ENCODE measurements around the gene MCM3AP.

The MCM3AP gene

DNA sequence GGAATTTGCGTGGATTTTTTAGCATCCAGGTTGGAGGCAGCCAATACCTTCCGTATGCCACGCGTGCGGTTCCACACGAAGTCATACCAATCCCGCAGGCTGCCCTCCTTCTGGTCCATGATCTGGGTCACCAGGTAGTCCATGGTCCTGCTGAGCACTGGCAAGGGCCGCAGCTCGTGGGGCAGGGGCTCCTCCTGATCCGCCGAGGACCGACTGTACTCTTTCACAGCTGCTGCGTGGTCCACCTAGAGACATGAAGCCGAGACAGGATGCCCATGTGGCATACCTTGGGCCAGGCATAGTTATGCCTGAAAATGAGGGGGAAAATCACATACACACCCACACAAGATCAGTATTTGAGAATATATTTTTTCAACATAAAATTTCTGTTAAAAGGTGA lies 12.1 kb downstream of the MCM3AP start:
- no peaks in the 10 kb centered on the region for H3K27me3 Mint-ChIP-seq
- H3K27ac Mint-ChIP-seq, result no peak overlapping the region
- H3K9me3 Mint-ChIP-seq, result no peaks in the 10 kb centered on the region
- intact Hi-C loops (cut with micrococcal nuclease), result no loop called here
- H3K4me3 Mint-ChIP-seq, result no peak overlapping the region
- H3K4me1 Mint-ChIP-seq (ENCODE audit: low read depth), result no peaks in the 10 kb centered on the region
- H3K36me3 Mint-ChIP-seq (ENCODE audit: low read depth), result peaks cover 99% of the 10 kb centered on the region

DNA sequence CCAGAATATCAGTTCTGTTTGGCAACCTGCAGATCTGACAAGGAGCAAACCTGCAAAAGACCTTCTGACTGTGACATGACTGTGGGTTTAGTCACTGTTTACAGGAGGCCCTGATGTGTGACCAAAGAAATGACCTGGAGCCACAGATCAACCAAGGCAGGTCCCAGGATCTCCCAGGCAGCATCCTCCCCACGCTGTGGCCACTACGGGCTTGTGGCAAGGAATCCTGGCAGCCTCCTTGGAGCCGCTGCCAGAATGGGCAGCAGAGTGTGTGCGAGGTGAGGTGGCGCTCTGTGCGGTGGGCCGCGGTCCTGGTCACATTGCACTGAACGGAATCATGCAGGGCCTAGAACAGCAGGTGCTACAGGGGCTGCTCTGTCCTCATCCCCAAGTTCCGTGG lies 15.9 kb downstream of the MCM3AP start:
- intact Hi-C loops (cut with micrococcal nuclease), result no loop called here
- Mint-ChIP-seq H3K27ac (no peak overlapping the region), H3K36me3 (ENCODE audit: low read depth) (peaks cover 99% of the 10 kb centered on the region), H3K9me3 (no peaks in the 10 kb centered on the region), H3K27me3 (no peaks in the 10 kb centered on the region), H3K4me1 (ENCODE audit: low read depth) (no peaks in the 10 kb centered on the region), H3K4me3 (no peak overlapping the region)

DNA sequence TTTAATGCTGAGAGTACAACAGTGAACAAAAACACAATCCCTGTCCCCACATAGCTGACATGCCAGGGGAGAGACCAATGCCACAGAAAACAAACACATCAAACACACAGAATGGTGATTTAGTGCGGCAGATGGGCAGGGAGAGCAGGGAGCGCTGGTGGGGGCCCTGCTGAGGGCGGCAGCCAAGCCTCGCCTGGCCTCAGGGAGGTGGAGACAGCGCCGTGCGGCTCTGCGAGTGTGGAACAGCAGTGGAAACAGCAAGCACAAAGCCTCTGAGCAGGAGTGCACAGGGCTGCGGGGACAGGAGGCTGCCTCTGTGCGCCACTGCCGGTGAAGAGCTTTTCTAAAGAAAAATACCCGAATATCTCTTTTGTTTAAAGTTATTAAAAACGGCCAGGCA lies 17.0 kb downstream of the MCM3AP start:
- H3K4me1 Mint-ChIP-seq (ENCODE audit: low read depth), result no peaks in the 10 kb centered on the region
- no peaks in the 10 kb centered on the region for H3K27me3 Mint-ChIP-seq
- intact Hi-C loops (cut with micrococcal nuclease), result no loop called here
- no peak overlapping the region for H3K27ac Mint-ChIP-seq
- no peak overlapping the region for H3K4me3 Mint-ChIP-seq
- H3K36me3 Mint-ChIP-seq (ENCODE audit: low read depth), result peaks cover 99% of the 10 kb centered on the region
- no peaks in the 10 kb centered on the region for H3K9me3 Mint-ChIP-seq

DNA sequence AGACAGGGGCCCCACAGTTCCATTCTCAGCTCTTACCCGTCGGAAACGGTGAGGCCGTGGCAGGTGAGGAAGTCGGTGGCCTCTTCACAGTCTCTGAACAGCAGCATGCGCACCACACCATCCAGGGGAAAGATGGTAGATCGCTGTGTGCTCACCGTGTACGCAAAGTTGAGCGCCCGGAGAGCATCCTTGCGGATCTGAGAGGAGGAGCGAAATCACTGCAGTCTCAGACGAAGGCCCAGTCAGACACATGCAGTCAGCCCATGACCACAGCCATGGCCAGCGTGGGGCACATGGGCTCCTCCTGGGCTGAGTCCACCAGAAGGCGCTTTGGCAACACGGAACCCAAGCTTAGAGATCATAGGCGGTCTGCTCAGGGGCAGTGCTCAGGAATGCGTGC lies 18.5 kb downstream of the MCM3AP start:
- no peak overlapping the region for H3K27ac Mint-ChIP-seq
- intact Hi-C loops (cut with micrococcal nuclease), result no loop called here

DNA sequence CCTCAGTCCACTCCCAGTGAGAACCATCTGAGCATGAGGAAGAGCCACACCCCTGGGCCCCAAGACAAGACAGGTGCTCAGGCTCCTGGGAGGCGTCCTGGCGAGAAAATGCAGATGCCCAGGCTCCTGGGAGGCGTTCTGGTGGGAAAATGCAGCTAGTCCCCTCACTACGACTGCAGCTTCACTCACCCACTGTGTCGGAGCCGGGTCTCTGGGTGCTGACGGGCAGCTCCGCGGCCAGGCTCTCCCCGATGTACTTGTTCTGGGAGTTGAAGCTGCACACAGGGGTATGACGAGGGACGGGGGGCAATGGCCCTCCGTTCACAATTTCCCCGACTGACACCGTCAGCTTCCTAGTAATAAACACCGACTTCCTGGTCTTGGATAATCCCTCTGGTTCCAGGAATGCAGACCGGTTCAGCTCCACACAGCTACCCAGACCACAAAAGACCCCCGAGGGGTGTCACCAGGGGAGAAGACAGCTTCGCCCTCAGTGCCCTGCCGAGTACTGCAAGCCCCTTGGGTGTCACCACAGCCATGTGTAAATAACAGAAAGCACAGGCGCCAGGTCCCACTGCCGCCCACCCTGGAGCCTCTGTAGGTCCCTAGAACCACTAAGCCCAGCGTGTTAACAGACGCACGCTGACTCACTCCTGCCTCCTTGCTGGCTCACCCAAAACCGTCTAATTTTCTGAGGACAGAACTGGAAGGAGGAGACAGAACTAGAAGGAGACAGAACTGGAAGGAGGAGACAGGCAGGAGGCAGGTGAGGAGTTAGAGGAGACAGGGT lies 19.5 kb downstream of the MCM3AP start:
- Mint-ChIP-seq H3K4me1 (ENCODE audit: low read depth) (no peaks in the 10 kb centered on the region), H3K9me3 (no peaks in the 10 kb centered on the region), H3K36me3 (ENCODE audit: low read depth) (peaks cover 99% of the 10 kb centered on the region), H3K27me3 (no peaks in the 10 kb centered on the region), H3K27ac (no peak overlapping the region), H3K4me3 (no peak overlapping the region)
- intact Hi-C loops (cut with micrococcal nuclease), result no loop called here

More for the DNA sequence above, 18.5 kb downstream of the MCM3AP start:
- H3K4me3 Mint-ChIP-seq, result no peak overlapping the region
- H3K27me3 Mint-ChIP-seq, result no peaks in the 10 kb centered on the region
- H3K36me3 Mint-ChIP-seq (ENCODE audit: low read depth), result peaks cover 99% of the 10 kb centered on the region
- no peaks in the 10 kb centered on the region for H3K9me3 Mint-ChIP-seq
- H3K4me1 Mint-ChIP-seq (ENCODE audit: low read depth), result no peaks in the 10 kb centered on the region

DNA sequence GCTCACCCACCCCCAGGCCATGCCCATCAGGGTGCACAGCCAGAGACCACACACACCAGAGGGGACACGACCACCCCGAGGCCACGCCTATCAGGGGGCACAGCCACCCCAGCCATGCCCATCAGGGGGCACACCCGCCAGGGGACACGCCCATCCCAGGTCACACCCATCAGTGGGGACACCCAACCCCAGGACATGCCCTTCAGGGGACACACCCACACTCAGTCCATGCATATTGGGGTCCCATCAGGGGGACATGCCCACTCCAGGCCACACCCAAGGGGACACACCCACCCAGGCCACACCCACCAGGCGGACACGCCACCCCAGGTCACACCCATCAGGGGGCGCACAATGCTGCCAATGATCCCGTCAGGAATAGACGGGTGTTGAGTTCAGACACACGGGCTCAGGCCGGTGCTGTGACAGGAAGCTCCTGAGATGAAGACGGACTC lies 20.7 kb downstream of the MCM3AP start:
- H3K27me3 Mint-ChIP-seq, result no peaks in the 10 kb centered on the region
- no peaks in the 10 kb centered on the region for H3K9me3 Mint-ChIP-seq
- H3K4me3 Mint-ChIP-seq, result no peak overlapping the region
- H3K4me1 Mint-ChIP-seq (ENCODE audit: low read depth), result no peaks in the 10 kb centered on the region
- intact Hi-C loops (cut with micrococcal nuclease), result no loop called here
- H3K27ac Mint-ChIP-seq, result no peak overlapping the region
- H3K36me3 Mint-ChIP-seq (ENCODE audit: low read depth), result peaks cover 99% of the 10 kb centered on the region

DNA sequence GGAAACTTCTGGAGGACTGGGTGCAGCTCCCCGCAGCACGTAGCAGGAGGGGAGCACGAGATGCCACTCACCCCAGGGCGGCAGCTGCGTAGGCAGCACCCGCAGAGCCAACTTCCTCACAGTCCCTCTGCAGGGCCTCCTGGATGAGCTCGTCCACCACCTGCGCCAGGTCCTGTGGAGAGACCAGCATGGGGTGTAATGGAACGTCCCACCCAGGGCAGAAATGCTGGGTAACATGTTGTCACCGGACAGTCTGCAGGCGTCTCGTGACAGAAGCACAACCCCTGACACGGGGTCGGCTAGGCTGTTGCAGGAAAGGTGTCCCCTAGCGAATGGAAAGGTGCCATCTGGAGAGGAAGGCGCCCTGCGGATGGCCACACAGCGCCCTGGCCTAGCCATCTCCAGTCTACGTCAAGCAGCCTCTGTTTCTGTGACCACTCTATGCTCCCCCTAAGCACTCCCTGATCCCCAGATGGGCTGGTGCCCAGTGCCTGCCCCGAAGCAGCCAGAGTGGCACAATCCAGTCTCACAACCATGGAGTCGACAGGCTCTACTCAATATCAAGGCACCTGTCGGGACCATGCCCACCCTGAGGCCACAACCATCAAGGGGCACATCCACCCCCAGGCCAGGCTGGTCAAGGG lies 21.2 kb downstream of the MCM3AP start:
- Mint-ChIP-seq H3K36me3 (ENCODE audit: low read depth) (peaks cover 99% of the 10 kb centered on the region), H3K27ac (no peak overlapping the region), H3K9me3 (no peaks in the 10 kb centered on the region), H3K4me1 (ENCODE audit: low read depth) (no peaks in the 10 kb centered on the region), H3K4me3 (no peak overlapping the region), H3K27me3 (no peaks in the 10 kb centered on the region)
- intact Hi-C loops (cut with micrococcal nuclease), result no loop called here

DNA sequence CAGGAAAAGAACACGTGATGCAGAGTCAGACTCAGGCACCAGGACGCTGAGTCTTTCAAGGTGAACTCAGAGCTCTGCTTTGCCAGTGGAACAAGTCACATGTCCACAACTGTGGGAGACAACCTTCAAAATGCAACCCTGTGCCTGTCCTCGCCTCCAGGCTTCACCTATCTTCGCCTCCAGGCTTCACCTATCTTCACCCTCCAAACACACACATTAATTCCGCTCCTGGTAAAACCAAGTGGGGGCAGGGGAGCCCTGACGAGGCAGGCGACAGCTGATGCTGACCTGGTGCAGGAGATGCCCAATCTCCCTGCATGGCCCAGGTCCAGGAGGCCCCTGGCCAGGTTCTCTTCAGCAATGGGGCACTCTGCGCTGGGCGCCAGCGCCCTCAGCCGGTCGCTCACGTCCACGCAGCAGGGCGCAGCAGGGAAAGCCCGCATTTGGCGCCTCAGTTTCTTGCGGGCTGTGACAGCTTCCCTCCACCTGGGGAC lies 28.9 kb downstream of the MCM3AP start:
- Mint-ChIP-seq H3K4me1 (ENCODE audit: low read depth) (peaks cover 10% of the 10 kb centered on the region), H3K36me3 (ENCODE audit: low read depth) (peaks cover 100% of the 10 kb centered on the region), H3K4me3 (no peak overlapping the region), H3K27me3 (no peaks in the 10 kb centered on the region), H3K9me3 (no peaks in the 10 kb centered on the region), H3K27ac (no peak overlapping the region)
- intact Hi-C loops (cut with micrococcal nuclease), result no loop called here

DNA sequence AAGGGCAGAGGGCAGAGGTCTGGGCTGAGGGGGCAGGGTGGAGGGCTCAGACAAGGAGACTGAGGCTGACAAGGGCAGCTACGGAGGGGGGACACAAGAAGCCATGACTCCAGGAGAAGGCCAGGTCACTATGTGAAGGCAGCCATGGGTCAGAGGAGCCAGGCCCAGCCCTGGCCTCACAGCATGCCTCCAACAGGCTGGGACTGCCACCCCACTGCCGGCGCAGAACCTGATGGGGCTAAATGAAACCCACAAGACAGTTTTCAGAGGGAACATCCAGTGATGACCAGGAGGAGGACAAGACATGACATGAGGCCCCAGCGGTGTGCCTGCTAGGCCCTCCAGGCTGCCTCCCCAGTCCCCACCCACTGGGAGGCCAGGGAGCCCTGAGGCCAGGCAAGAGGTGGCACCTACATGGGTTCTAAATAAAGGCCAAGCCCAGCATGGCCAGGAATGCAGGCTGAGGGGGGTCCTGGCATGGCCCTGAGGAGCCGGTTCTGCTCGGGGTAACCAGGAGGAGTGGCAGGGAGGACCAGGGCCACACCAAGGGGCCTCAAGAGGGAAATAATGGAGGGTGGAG lies 29.6 kb downstream of the MCM3AP start:
- peaks cover 100% of the 10 kb centered on the region for H3K36me3 Mint-ChIP-seq (ENCODE audit: low read depth)
- H3K4me1 Mint-ChIP-seq (ENCODE audit: low read depth), result peaks cover 10% of the 10 kb centered on the region
- intact Hi-C loops (cut with micrococcal nuclease), result no loop called here
- H3K27ac Mint-ChIP-seq, result no peak overlapping the region
- no peaks in the 10 kb centered on the region for H3K9me3 Mint-ChIP-seq
- no peak overlapping the region for H3K4me3 Mint-ChIP-seq
- no peaks in the 10 kb centered on the region for H3K27me3 Mint-ChIP-seq

DNA sequence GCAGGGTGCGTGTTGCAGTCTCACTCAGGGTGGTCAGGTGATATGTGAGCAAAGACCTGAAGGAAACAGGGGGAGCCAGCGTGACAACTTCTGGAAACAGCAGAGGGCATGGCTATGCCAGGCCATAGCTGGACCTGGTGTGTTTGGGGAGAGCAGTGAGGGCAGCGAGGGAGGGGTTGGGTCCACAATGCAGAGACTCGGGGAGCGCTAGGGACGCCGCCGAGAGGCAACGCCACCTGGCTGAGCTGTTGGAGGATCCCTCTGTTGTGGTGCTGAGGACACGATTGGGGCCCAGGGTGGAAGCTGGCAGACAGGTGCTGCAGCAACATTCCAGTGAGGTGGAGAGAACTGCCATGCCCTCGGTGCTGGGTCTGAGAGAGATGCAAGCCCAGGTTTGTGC lies 30.2 kb downstream of the MCM3AP start:
- Mint-ChIP-seq H3K27ac (peak overlapping the region; percentile 11), H3K27me3 (no peaks in the 10 kb centered on the region), H3K4me3 (no peak overlapping the region), H3K9me3 (no peaks in the 10 kb centered on the region), H3K4me1 (ENCODE audit: low read depth) (peaks cover 10% of the 10 kb centered on the region), H3K36me3 (ENCODE audit: low read depth) (peaks cover 100% of the 10 kb centered on the region)
- intact Hi-C loops (cut with micrococcal nuclease), result no loop called here

DNA sequence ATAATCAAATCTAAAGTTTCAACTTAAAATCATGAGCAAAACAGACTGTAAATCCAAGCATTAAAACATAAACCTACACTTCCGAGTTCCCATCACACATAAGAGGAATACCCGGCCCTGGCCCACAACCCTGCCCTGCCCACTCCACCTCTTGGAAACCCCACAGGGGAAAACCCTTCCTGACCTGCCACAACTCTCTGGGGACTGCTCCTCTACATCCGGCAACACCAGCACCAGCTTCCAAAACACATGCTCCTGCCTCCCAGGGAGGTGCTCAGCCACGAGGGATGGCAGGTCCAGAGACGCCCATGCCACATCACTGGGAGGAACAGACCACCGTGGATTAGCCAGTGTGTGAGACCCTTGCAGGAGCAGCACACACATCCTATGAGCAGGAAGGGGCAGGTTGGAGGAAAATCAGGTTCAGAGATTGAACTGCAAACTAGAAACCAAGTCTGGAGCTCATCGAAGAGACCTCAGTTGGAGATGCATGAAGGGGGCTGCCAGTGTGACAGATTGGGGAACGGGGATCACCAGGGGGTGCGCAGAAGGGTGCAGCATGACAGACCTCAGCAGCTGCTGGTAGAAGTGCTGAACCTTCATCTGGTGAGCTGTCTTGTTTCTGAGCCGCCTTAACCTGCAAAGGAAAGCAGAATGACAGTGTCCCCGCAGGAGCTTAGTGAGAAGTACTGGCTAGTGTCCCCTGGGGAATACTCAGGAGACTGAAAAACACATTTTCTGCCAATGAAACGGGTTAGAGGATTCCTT lies 31.0 kb downstream of the MCM3AP start:
- no peaks in the 10 kb centered on the region for H3K9me3 Mint-ChIP-seq
- intact Hi-C loops (cut with micrococcal nuclease), result no loop called here
- H3K27me3 Mint-ChIP-seq, result no peaks in the 10 kb centered on the region
- H3K4me1 Mint-ChIP-seq (ENCODE audit: low read depth), result peaks cover 10% of the 10 kb centered on the region
- peaks cover 100% of the 10 kb centered on the region for H3K36me3 Mint-ChIP-seq (ENCODE audit: low read depth)
- no peak overlapping the region for H3K4me3 Mint-ChIP-seq
- H3K27ac Mint-ChIP-seq, result peak overlapping the region; percentile 11

DNA sequence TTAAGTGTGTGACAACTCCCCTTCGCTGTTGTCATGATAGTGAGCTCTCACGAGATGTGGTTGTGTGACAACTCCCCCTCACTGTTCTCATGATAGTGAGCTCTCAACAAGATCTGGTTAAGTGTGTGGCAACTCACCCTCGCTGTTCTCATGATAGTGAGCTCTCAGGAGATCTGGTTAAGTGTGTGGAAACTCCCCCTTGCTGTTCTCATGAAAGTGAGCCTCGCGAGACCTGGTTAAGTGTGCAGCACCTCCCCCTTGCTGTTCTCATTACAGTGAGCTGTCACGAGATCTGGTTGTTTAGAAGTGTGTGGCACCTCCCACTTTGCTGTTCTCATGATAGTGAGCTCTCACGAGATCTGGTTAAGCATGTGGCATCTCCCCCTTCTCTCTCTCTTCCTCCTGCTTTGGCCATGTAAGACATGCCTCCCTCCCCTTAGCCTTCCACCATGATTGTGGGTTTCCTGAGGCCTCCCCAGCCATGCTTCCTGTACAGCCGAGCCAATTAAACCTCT lies 31.7 kb downstream of the MCM3AP start:
- no peaks in the 10 kb centered on the region for H3K9me3 Mint-ChIP-seq
- intact Hi-C loops (cut with micrococcal nuclease), result no loop called here
- H3K36me3 Mint-ChIP-seq (ENCODE audit: low read depth), result peaks cover 100% of the 10 kb centered on the region
- no peak overlapping the region for H3K4me3 Mint-ChIP-seq
- H3K4me1 Mint-ChIP-seq (ENCODE audit: low read depth), result peaks cover 10% of the 10 kb centered on the region
- no peaks in the 10 kb centered on the region for H3K27me3 Mint-ChIP-seq
- peak overlapping the region; percentile 11 for H3K27ac Mint-ChIP-seq

DNA sequence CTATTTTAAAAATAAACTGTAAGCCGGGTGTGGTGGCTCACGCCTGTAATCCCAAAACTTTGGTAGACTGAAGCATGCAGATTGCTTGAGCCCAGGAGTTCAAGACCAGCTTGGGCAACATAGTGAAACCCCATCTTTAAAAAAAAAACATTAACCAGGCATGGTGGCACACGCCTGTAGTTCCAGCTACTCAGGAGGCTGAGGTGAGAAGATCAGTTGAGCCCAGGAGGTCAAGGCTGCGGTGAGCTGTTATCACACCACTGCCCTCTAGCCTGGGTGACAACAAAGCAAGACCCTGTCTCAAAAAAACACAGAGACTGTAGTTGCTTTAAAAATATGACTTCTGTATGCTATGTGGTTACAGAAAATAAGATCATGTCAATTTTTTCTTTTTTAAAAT lies 32.6 kb downstream of the MCM3AP start:
- Mint-ChIP-seq H3K4me1 (ENCODE audit: low read depth) (peaks cover 10% of the 10 kb centered on the region), H3K27ac (no peak overlapping the region), H3K9me3 (no peaks in the 10 kb centered on the region), H3K36me3 (ENCODE audit: low read depth) (peaks cover 100% of the 10 kb centered on the region), H3K4me3 (no peak overlapping the region), H3K27me3 (no peaks in the 10 kb centered on the region)
- intact Hi-C loops (cut with micrococcal nuclease), result no loop called here

Measured in dendritic cell treated with granulocyte-macrophage colony-stimulating factor and Interleukin-4, amounts not matched to agents 40 ng/mL and 50 ng/mL, for 4 days (primary cell).